Mucosa of stomach (tissue), 1 donor: ENCODE data around the gene SLFN14.
"Not testable (repeated sequence)": the region's sequence is repeated elsewhere in the genome, so short reads cannot be mapped to it uniquely, and the experiment has no call there.

ENCODE experiments used
- H3K27me3 ChIP-seq: one replicate; pipeline ENCODE4 v1.7.0; 2013; ENCODE audit warnings: mild to moderate bottlenecking, low read length; ENCODE audit not compliant: control insufficient read depth, insufficient read depth
- H3K36me3 ChIP-seq: one replicate; pipeline ENCODE4 v1.7.0; 2013; ENCODE audit warnings: low read length; ENCODE audit not compliant: control insufficient read depth, insufficient read depth
- H3K4me1 ChIP-seq: one replicate; pipeline ENCODE4 v1.7.0; 2013; ENCODE audit warnings: mild to moderate bottlenecking, low read length; ENCODE audit not compliant: control insufficient read depth, insufficient read depth
- H3K4me3 ChIP-seq: one replicate; pipeline ENCODE4 v1.7.0; 2013; ENCODE audit warnings: low read length
- H3K9ac ChIP-seq: one replicate; pipeline ENCODE4 v1.7.0; 2013; ENCODE audit warnings: mild to moderate bottlenecking, low read length, moderate library complexity
- H3K9me3 ChIP-seq: one replicate; pipeline ENCODE4 v1.7.0; 2013; ENCODE audit warnings: mild to moderate bottlenecking, low read length, moderate library complexity; ENCODE audit not compliant: control insufficient read depth
- donor health status: Pancreatic carcinoma.

The SLFN14 gene

DNA sequence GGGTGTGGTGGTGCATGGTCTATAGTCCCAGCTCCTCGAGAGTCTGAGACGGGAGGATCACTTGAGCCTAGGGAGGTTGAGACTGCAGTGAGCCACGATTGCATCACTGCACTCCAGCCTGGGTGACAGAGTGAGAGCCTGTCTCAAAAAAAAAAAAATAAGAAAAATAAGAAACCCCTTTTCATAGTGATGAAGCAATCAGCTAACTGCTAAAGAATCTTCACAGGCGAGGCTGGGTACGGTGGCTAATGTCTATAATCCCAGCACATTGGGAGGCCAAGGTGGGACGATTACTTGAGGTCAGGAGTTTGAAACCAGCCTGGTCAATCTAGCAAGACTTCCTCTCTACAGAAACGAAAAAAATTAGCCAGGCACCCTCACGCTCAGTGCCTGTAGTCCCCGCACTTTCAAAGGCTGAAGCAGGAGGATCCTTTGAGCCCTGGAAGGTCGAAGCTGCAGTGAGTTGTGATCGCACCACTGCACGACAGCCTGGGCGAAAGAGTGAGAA, 23.9 kb downstream of the SLFN14 start:
- Histone ChIP-seq H3K27me3 (no peaks in the 10 kb centered on the region), H3K9ac (no peak overlapping the region), H3K36me3 (no peaks in the 10 kb centered on the region), H3K4me3 (no peak overlapping the region), H3K9me3 (no peaks in the 10 kb centered on the region), H3K4me1 (no peaks in the 10 kb centered on the region)

- H3K4me3 ChIP-seq, H3K9ac ChIP-seq, H3K4me1 ChIP-seq, H3K27me3 ChIP-seq, H3K36me3 ChIP-seq, H3K9me3 ChIP-seq: not testable (repeated sequence)
Observed at GRCh38 chr17:35535406-35535805, 25.2 kb downstream of the SLFN14 start.

GRCh38 chr17:35534576-35535093, 26.0 kb downstream of the SLFN14 start:
- Histone ChIP-seq H3K9ac (no peak overlapping the region), H3K4me1 (no peaks in the 10 kb centered on the region), H3K9me3 (no peaks in the 10 kb centered on the region), H3K4me3 (no peak overlapping the region), H3K27me3 (no peaks in the 10 kb centered on the region), H3K36me3 (no peaks in the 10 kb centered on the region)

- Histone ChIP-seq H3K4me3 (no peak overlapping the region), H3K4me1 (no peaks in the 10 kb centered on the region), H3K9me3 (no peaks in the 10 kb centered on the region), H3K36me3 (no peaks in the 10 kb centered on the region), H3K27me3 (no peaks in the 10 kb centered on the region), H3K9ac (no peak overlapping the region)
Observed at GRCh38 chr17:35531160-35531559, 29.5 kb downstream of the SLFN14 start.

DNA sequence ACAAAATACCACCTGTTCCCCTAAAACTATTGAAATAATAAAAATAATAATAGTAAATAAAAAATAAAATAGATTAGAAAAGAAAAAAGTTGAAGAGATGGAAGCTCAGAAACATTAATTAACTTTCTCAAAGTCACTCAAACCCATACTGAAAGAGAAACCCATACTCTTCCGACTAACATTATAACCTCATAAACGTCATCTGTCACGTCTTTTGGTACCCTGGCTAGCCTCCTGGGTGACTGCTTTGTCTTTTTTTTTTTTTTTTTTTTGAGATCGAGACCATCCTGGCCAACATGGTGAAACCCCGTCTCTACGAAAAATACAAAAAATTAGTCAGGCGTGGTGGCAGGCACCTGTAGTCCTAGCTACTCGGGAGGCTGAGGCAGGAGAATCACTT, 30.8 kb downstream of the SLFN14 start:
- no peak overlapping the region for H3K9ac ChIP-seq
- no peaks in the 10 kb centered on the region for H3K9me3 ChIP-seq
- no peaks in the 10 kb centered on the region for H3K27me3 ChIP-seq
- no peak overlapping the region for H3K4me3 ChIP-seq
- H3K36me3 ChIP-seq = no peaks in the 10 kb centered on the region
- H3K4me1 ChIP-seq = no peaks in the 10 kb centered on the region

- H3K4me1 ChIP-seq, H3K36me3 ChIP-seq, H3K27me3 ChIP-seq, H3K9me3 ChIP-seq, H3K9ac ChIP-seq, H3K4me3 ChIP-seq: not testable (repeated sequence)
Observed at GRCh38 chr17:35529326-35529725, 31.3 kb downstream of the SLFN14 start.

DNA sequence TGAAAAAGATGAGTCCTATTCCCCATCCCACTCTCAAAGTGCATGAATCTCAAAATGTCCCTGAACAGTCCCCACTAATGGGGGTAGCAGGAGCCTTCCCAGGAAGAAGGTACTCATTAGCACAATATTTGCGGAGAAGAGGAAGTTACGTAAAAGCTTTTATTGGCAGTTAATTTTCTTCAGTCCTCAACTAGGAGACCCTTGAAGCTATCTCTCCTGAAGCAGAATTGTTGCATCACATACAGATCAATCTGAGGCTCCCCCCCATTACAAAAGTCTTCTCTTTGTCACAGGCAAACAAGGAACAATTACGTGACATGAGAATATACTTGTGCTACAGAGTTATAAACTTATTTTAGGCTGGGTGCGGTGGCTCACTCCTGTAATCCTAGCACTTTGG, 37.3 kb downstream of the SLFN14 start:
- no peaks in the 10 kb centered on the region for H3K36me3 ChIP-seq
- H3K9me3 ChIP-seq = no peaks in the 10 kb centered on the region
- H3K9ac ChIP-seq = no peak overlapping the region
- no peak overlapping the region for H3K4me3 ChIP-seq
- H3K27me3 ChIP-seq = no peaks in the 10 kb centered on the region
- peaks cover 6% of the 10 kb centered on the region for H3K4me1 ChIP-seq

GRCh38 chr17:35521654-35522256, 38.9 kb downstream of the SLFN14 start:
- not testable (repeated sequence) for H3K27me3 ChIP-seq, H3K4me3 ChIP-seq, H3K4me1 ChIP-seq, H3K9me3 ChIP-seq, H3K36me3 ChIP-seq, H3K9ac ChIP-seq

GRCh38 chr17:35521150-35521549, 39.5 kb downstream of the SLFN14 start:
- Histone ChIP-seq H3K27me3 (peaks cover 4% of the 10 kb centered on the region), H3K36me3 (no peaks in the 10 kb centered on the region), H3K4me3 (no peak overlapping the region), H3K4me1 (peaks cover 6% of the 10 kb centered on the region), H3K9me3 (no peaks in the 10 kb centered on the region), H3K9ac (no peak overlapping the region)

GRCh38 chr17:35519906-35520442, 40.6 kb downstream of the SLFN14 start:
- Histone ChIP-seq H3K4me1 (peaks cover 6% of the 10 kb centered on the region), H3K9ac (no peak overlapping the region), H3K27me3 (peaks cover 12% of the 10 kb centered on the region)

GRCh38 chr17:35519439-35519838, 41.2 kb downstream of the SLFN14 start:
- H3K4me1 ChIP-seq = peaks cover 6% of the 10 kb centered on the region
- no peak overlapping the region for H3K9ac ChIP-seq
- H3K4me3 ChIP-seq = no peak overlapping the region
- no peaks in the 10 kb centered on the region for H3K36me3 ChIP-seq
- H3K27me3 ChIP-seq = peaks cover 18% of the 10 kb centered on the region
- no peaks in the 10 kb centered on the region for H3K9me3 ChIP-seq

More at GRCh38 chr17:35519906-35520442, 40.6 kb downstream of the SLFN14 start:
- Histone ChIP-seq H3K36me3 (no peaks in the 10 kb centered on the region), H3K9me3 (no peaks in the 10 kb centered on the region), H3K4me3 (no peak overlapping the region)

- H3K9me3 ChIP-seq, H3K4me3 ChIP-seq, H3K4me1 ChIP-seq, H3K9ac ChIP-seq, H3K36me3 ChIP-seq: not testable (repeated sequence)
- H3K27me3 ChIP-seq = peaks cover 18% of the 10 kb centered on the region
Observed at GRCh38 chr17:35518431-35518830, 42.2 kb downstream of the SLFN14 start.
